Measurements from ENCODE around the gene NSD2. TPM values are rescaled to one million over a fixed set of nuclear protein-coding genes. Genes with fewer than 3 reads are reported as not detected.
"Not testable (repeated sequence)": the region's sequence is repeated elsewhere in the genome, so short reads cannot be mapped to it uniquely, and the experiment has no call there.

Gene NSD2
- total RNA-seq, result 10 to 100 TPM; 33.5 to 45.4 TPM
- long read RNA-seq, donor 1, full-length matches to known transcripts, result 1 of 9 reads
- long read RNA-seq, donor 1, partial matches to known transcripts, result 4 of 9 reads
- long read RNA-seq, donor 1, other reads (novel, unspliced or antisense), result 4 of 9 reads
- long read RNA-seq, donor 2, partial matches to known transcripts, result 3 of 10 reads
- long read RNA-seq, donor 2, other reads (novel, unspliced or antisense), result 7 of 10 reads

- intact Hi-C loops (cut with DNase I), result no loop called here
- DNase-seq (ENCODE audit: low spot score), result peak; percentile 96
Observed at GRCh38 chr4:1870578-1871443, at the start of gene NSD2. Gene NSD2 (plus strand): TSS chr4:1871393. CDS start chr4:1900655, 29,262 bp downstream.

GRCh38 chr4:1821679-1822567 is 49.3 kb upstream of the NSD2 start:
- no peak for DNase-seq (ENCODE audit: low spot score)
- intact Hi-C loops (cut with DNase I), result no loop called here

- intact Hi-C loops (cut with DNase I), result no loop called here
- DNase-seq (ENCODE audit: low spot score), result no peak
Observed at GRCh38 chr4:1822568-1823544, 48.3 kb upstream of the NSD2 start.

GRCh38 chr4:1823545-1823932 is 47.7 kb upstream of the NSD2 start:
- intact Hi-C loops (cut with DNase I), result no loop called here
- no peak for DNase-seq (ENCODE audit: low spot score)

- DNase-seq (ENCODE audit: low spot score), result no peak
- intact Hi-C loops (cut with DNase I), result no loop called here
Observed at GRCh38 chr4:1824746-1825145, 46.4 kb upstream of the NSD2 start.

GRCh38 chr4:1825326-1825725 is 45.9 kb upstream of the NSD2 start:
- DNase-seq (ENCODE audit: low spot score), result no peak
- intact Hi-C loops (cut with DNase I), result no loop called here

- intact Hi-C loops (cut with DNase I), result no loop called here
- DNase-seq (ENCODE audit: low spot score), result peak; percentile 76
Observed at GRCh38 chr4:1826531-1827350, 44.5 kb upstream of the NSD2 start.

- no peak for DNase-seq (ENCODE audit: low spot score)
- intact Hi-C loops (cut with DNase I), result no loop called here
Observed at GRCh38 chr4:1830234-1830633, 41.0 kb upstream of the NSD2 start.

GRCh38 chr4:1830642-1831228 is 40.5 kb upstream of the NSD2 start:
- intact Hi-C loops (cut with DNase I), result no loop called here
- DNase-seq (ENCODE audit: low spot score), result no peak

- DNase-seq (ENCODE audit: low spot score), result no peak
- intact Hi-C loops (cut with DNase I), result no loop called here
Observed at GRCh38 chr4:1831331-1831730, 39.9 kb upstream of the NSD2 start.

- intact Hi-C loops (cut with DNase I), result no loop called here
- peak; percentile 72 for DNase-seq (ENCODE audit: low spot score)
Observed at GRCh38 chr4:1832690-1833089, 38.5 kb upstream of the NSD2 start.

GRCh38 chr4:1833307-1834046 is 37.7 kb upstream of the NSD2 start:
- intact Hi-C loops (cut with DNase I), result no loop called here
- peak; percentile 72 for DNase-seq (ENCODE audit: low spot score)

- DNase-seq (ENCODE audit: low spot score), result peak; percentile 70
- intact Hi-C loops (cut with DNase I), result no loop called here
Observed at GRCh38 chr4:1834047-1834775, 37.0 kb upstream of the NSD2 start.

GRCh38 chr4:1835836-1836235 is 35.4 kb upstream of the NSD2 start:
- intact Hi-C loops (cut with DNase I); DNase-seq (ENCODE audit: low spot score): not testable (repeated sequence)

- DNase-seq (ENCODE audit: low spot score), result no peak
- intact Hi-C loops (cut with DNase I), result no loop called here
Observed at GRCh38 chr4:1836650-1837049, 34.5 kb upstream of the NSD2 start.

GRCh38 chr4:1837069-1837468 is 34.1 kb upstream of the NSD2 start:
- no peak for DNase-seq (ENCODE audit: low spot score)
- intact Hi-C loops (cut with DNase I), result no loop called here
